Neuronal stem cell (in vitro differentiated cells): ENCODE data around the gene CCDC150. TPM values are rescaled to one million over a fixed set of nuclear protein-coding genes. Genes with fewer than 3 reads are reported as not detected.

ENCODE experiments used
- DNase-seq: peaks from one replicate; pipeline ENCODE4 v3.0.0-alpha.2; 2013; ENCODE audit warnings: low spot score
- H2AFZ ChIP-seq: one replicate; pipeline ENCODE4 v1.6.1; 2013; ENCODE audit warnings: mild to moderate bottlenecking, low read length, inconsistent platforms
- H2AK5ac ChIP-seq: 2 replicates; pipeline ENCODE4 v1.6.1; 2013; ENCODE audit warnings: low read depth, mild to moderate bottlenecking, inconsistent platforms, low read length, moderate library complexity, mixed read lengths
- H2BK120ac ChIP-seq: 2 replicates; pipeline ENCODE4 v1.6.1; 2013; ENCODE audit warnings: low read depth, mild to moderate bottlenecking, inconsistent platforms, low read length, moderate library complexity, mixed read lengths
- H2BK12ac ChIP-seq: one replicate; pipeline ENCODE4 v1.6.1; 2013; ENCODE audit warnings: low read length, inconsistent platforms
- H2BK15ac ChIP-seq: 2 replicates; pipeline ENCODE4 v1.6.1; 2013; ENCODE audit warnings: mild to moderate bottlenecking, low read length, inconsistent platforms, mixed read lengths
- H2BK5ac ChIP-seq: one replicate; pipeline ENCODE4 v1.6.1; 2013; ENCODE audit warnings: inconsistent platforms, mild to moderate bottlenecking, low read length, moderate library complexity
- H3K14ac ChIP-seq: one replicate; pipeline ENCODE4 v1.6.1; 2013; ENCODE audit warnings: low read length, inconsistent platforms
- H3K18ac ChIP-seq: 2 replicates; pipeline ENCODE4 v1.6.1; 2013; ENCODE audit warnings: low read length, inconsistent platforms
- H3K23ac ChIP-seq: 2 replicates; pipeline ENCODE4 v1.6.1; 2013; ENCODE audit warnings: low read depth, mild to moderate bottlenecking, mixed read lengths, low read length, inconsistent platforms; ENCODE audit not compliant: poor library complexity
- H3K27ac ChIP-seq: replicated peaks from 3 replicates; pipeline ENCODE4 v1.5.1; 2013; ENCODE audit warnings: low read length, inconsistent platforms
- H3K27me3 ChIP-seq, 3 experiments: 2 replicates each; pipeline ENCODE4 v1.6.1; 2013; ENCODE audit warnings: low read length in 3 of 3, mild to moderate bottlenecking in 2 of 3, inconsistent platforms in 1 of 3, low read depth in 1 of 3, mixed read lengths in 1 of 3, moderate library complexity in 1 of 3; ENCODE audit not compliant: control insufficient read depth in 3 of 3, insufficient read depth in 3 of 3
- H3K36me3 ChIP-seq, 2 donors: replicated peaks in 1 of 2; 2 replicates each; pipeline ENCODE4 v1.6.1; 2013; ENCODE audit warnings: low read length in 2 of 2; ENCODE audit not compliant: control insufficient read depth in 2 of 2, insufficient read depth in 2 of 2
- H3K4ac ChIP-seq: 2 replicates; pipeline ENCODE4 v1.6.1; 2013; ENCODE audit warnings: inconsistent platforms, mild to moderate bottlenecking, low read length, moderate library complexity
- H3K4me1 ChIP-seq, 2 donors: 1 replicate in 1 of 2; 2 replicates in 1 of 2; pipeline ENCODE4 v1.6.1; 2013; ENCODE audit warnings: low read length in 2 of 2, low read depth in 1 of 2; ENCODE audit not compliant: control insufficient read depth in 2 of 2, insufficient read depth in 1 of 2
- H3K4me2 ChIP-seq: one replicate; pipeline ENCODE4 v1.6.1; 2013; ENCODE audit warnings: mild to moderate bottlenecking, low read length, inconsistent platforms; ENCODE audit not compliant: insufficient read depth, poor library complexity, severe bottlenecking
- H3K4me3 ChIP-seq, 2 donors: 2 replicates each; pipeline ENCODE4 v1.5.1; 2013; ENCODE audit warnings: low read length in 2 of 2, mild to moderate bottlenecking in 2 of 2, inconsistent platforms in 1 of 2, moderate library complexity in 1 of 2
- H3K79me1 ChIP-seq: one replicate; pipeline ENCODE4 v1.6.1; 2013; ENCODE audit warnings: low read depth, mild to moderate bottlenecking, inconsistent platforms, low read length, moderate library complexity
- H3K9ac ChIP-seq: one replicate; pipeline ENCODE4 v1.6.1; 2013; ENCODE audit warnings: mild to moderate bottlenecking, low read depth, low read length, inconsistent platforms; ENCODE audit not compliant: poor library complexity
- H3K9me3 ChIP-seq, 2 donors: replicated peaks in 1 of 2; 2 replicates each; pipeline versions ENCODE3 to v1.6.1; 2013; ENCODE audit warnings: low read length in 2 of 2, mild to moderate bottlenecking in 2 of 2, inconsistent platforms in 1 of 2, low read depth in 1 of 2, mixed read lengths in 1 of 2, moderate library complexity in 1 of 2; ENCODE audit not compliant: control insufficient read depth in 2 of 2, insufficient read depth in 1 of 2
- H4K8ac ChIP-seq: one replicate; pipeline ENCODE4 v1.6.1; 2013; ENCODE audit warnings: low read depth, mild to moderate bottlenecking, inconsistent platforms, low read length, moderate library complexity
- H4K91ac ChIP-seq: one replicate; pipeline ENCODE4 v1.6.1; 2013; ENCODE audit warnings: low read length, low read depth, mild to moderate bottlenecking, inconsistent platforms; ENCODE audit not compliant: poor library complexity
- WGBS, 2 donors: extraction: QIAGEN DNeasy Blood & Tissue Kit; methylation state at CpG; one replicate each; pipeline ENCODE4 v1.1.7; 2013; ENCODE audit warnings: missing lambda C conversion rate in 2 of 2, mixed read lengths in 1 of 2; ENCODE audit not compliant: insufficient read length in 2 of 2, insufficient replicate concordance in 1 of 2; ENCODE audit errors: extremely low coverage in 2 of 2; 5-methylcytosine and 5-hydroxymethylcytosine counted together
- polyA plus RNA-seq, 2 experiments: library from polyadenylated mRNA; stranded (reverse); fragments of 200-250 nt; gene quantifications; one replicate each; pipeline ENCODE4 v1.2.3, GENCODE V29; 2013

The CCDC150 gene
- polyA plus RNA-seq (2013, experiment 1 of 2): 21.8 TPM
- 22.5 TPM for polyA plus RNA-seq (2013, experiment 2 of 2)

DNA sequence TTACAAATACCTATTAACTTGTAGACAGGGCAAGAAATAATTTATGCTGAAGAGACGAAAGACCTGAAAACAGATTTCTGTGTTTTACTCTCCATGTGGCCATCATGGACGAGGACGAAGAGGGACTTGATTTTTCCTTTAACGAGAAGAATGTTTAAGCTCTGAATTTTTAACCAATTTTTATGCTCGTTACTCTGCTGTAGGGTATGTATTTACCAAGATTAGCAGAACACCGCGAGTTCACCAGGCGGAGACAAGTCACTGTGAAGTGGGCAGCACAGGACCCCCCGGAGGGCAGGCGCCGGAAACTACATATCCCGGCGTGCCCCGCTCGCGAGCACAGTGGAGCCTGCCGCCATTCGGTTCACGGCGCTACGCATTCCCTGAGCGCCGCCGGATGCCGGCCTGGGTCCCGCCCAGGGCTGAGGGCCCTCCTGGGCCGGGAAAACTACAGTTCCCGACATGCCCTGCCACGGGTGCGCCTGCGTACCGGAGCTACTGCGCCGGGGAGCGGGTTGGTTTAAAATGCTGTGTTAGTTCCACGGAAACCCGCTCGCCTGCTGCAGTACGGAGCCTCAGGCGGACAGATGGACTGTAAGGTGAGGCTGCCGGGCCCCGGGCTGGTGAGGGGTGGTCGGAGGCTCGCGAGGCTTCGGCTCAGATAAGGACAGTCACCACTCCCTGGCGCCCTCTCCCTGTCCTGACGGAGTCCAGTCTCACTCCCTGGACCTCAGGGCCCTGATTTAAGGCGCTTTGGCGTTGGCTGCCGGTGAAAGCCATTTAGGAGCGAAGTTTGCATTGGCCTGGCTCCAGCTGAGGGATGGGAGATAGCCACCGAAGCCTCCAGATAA lies at the start of gene CCDC150:
Gene CCDC150 (plus strand): TSS at position 536 of the 851 bp plus-strand sequence. CDS start 52 bp downstream, at position 588.
- peak within 1 kb of the TSS; percentile 59 for H3K23ac ChIP-seq
- H4K8ac ChIP-seq: no peak within 1 kb of the TSS
- no CpG with 5 or more reads among the region's 53 CpGs for WGBS, 2 donors
- peak within 1 kb of the TSS; percentile 91 for H3K18ac ChIP-seq
- no peak within 1 kb of the TSS for H2BK5ac ChIP-seq
- H3K27me3 ChIP-seq: no peaks in the 10 kb centered on the region
- no peak within 1 kb of the TSS for H2BK12ac ChIP-seq
- H3K14ac ChIP-seq: no peak within 1 kb of the TSS
- H2AK5ac ChIP-seq: no peak within 1 kb of the TSS
- H3K36me3 ChIP-seq: no peaks in the 10 kb centered on the region
- no peak within 1 kb of the TSS for H2BK120ac ChIP-seq
- H3K27ac ChIP-seq: peak within 1 kb of the TSS; percentile 88
- H3K4me2 ChIP-seq: peak within 1 kb of the TSS; percentile 49
- peaks cover 3 to 6% of the 10 kb centered on the region in 2 donors for H3K4me1 ChIP-seq
- H3K9me3 ChIP-seq: peaks cover 0 to 8% of the 10 kb centered on the region in 2 donors
- H3K4ac ChIP-seq: no peak within 1 kb of the TSS
- no peak within 1 kb of the TSS for H2BK15ac ChIP-seq
- H2AFZ ChIP-seq: peak within 1 kb of the TSS; percentile 94
- H3K9ac ChIP-seq: peak within 1 kb of the TSS; percentile 89
- peak; percentile 90 for DNase-seq
- H3K4me3 ChIP-seq: peak within 1 kb of the TSS; percentile 72 to 87
- H3K79me1 ChIP-seq: no peaks in the 10 kb centered on the region
- no peak within 1 kb of the TSS for H4K91ac ChIP-seq

DNA sequence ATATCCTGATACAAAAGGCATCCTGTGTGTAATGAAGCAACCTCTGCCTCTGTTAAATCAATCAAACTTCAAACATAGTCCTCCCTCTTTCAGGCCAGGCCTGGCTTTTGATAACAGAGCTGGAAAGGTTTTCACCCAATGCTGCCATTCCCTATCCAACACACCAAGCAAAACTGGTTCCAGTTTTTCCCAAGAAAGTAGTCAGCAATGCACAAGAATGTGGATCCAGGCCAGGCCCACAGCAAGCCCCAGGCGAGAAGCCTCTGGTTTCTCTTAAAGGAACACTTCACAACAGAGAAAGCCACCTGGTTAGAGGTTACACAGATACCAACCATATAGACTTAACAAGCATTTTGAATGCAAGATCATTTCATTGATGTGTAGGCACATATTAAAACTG lies 49.2 kb upstream of the CCDC150 start:
- H3K27ac ChIP-seq: no peak overlapping the region
- H3K4me3 ChIP-seq: no peak overlapping the region
- no peak overlapping the region for H2BK120ac ChIP-seq
- H4K91ac ChIP-seq: no peak overlapping the region
- no peak overlapping the region for H3K4me2 ChIP-seq
- no peak overlapping the region for H4K8ac ChIP-seq
- H2AFZ ChIP-seq: no peak overlapping the region
- H3K9me3 ChIP-seq: peaks cover 0 to 4% of the 10 kb centered on the region in 2 donors
- no peak overlapping the region for H2BK15ac ChIP-seq
- no peak overlapping the region for H2BK5ac ChIP-seq
- H2BK12ac ChIP-seq: no peak overlapping the region
- no CpG with 5 or more reads among the region's 1 CpG for WGBS, 2 donors
- no peak overlapping the region for H3K14ac ChIP-seq
- DNase-seq: no peak
- H3K23ac ChIP-seq: no peak overlapping the region
- H3K4me1 ChIP-seq: peaks cover 5 to 23% of the 10 kb centered on the region in 2 donors
- H3K79me1 ChIP-seq: no peaks in the 10 kb centered on the region
- H3K27me3 ChIP-seq: peaks cover 0 to 3% (median 0%) of the 10 kb centered on the region in 3 experiments
- H2AK5ac ChIP-seq: no peak overlapping the region
- H3K4ac ChIP-seq: no peak overlapping the region
- no peak overlapping the region for H3K9ac ChIP-seq
- H3K36me3 ChIP-seq: no peaks in the 10 kb centered on the region
- no peak overlapping the region for H3K18ac ChIP-seq

DNA sequence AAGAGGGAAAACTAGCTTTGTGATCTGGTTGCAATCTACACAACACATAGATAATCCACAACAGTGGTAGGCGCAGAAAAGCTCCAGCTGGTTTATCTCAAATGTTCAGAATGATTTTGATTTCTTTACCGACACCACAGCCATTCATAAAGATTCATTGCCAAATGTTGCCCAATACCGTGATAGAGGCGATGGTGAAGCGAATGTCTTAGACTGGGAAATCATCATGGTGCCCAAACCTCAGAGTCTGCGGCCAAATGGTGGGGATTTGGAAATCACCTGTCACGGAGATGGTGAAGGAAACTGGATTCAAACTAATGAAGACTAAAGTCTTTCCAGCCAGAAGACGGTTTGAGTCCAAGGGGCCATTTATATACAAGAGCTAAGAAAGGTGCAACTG lies 48.5 kb upstream of the CCDC150 start:
- H3K4ac ChIP-seq: no peak overlapping the region
- no peak overlapping the region for H2BK12ac ChIP-seq
- peaks cover 5 to 23% of the 10 kb centered on the region in 2 donors for H3K4me1 ChIP-seq
- no peak overlapping the region for H3K14ac ChIP-seq
- H3K4me2 ChIP-seq: no peak overlapping the region
- no peak overlapping the region for H3K18ac ChIP-seq
- no peak overlapping the region for H2AK5ac ChIP-seq
- H3K9ac ChIP-seq: no peak overlapping the region
- peaks cover 0 to 4% of the 10 kb centered on the region in 2 donors for H3K9me3 ChIP-seq
- H3K27ac ChIP-seq: no peak overlapping the region
- no peak overlapping the region for H2BK5ac ChIP-seq
- H2AFZ ChIP-seq: no peak overlapping the region
- WGBS, 2 donors: no CpG with 5 or more reads among the region's 8 CpGs
- peaks cover 0 to 9% (median 0%) of the 10 kb centered on the region in 3 experiments for H3K27me3 ChIP-seq
- no peak overlapping the region for H4K8ac ChIP-seq
- no peak for DNase-seq
- no peaks in the 10 kb centered on the region for H3K79me1 ChIP-seq
- no peak overlapping the region for H3K23ac ChIP-seq
- H3K4me3 ChIP-seq: no peak overlapping the region
- H2BK15ac ChIP-seq: no peak overlapping the region
- H2BK120ac ChIP-seq: no peak overlapping the region
- no peak overlapping the region for H4K91ac ChIP-seq
- H3K36me3 ChIP-seq: no peaks in the 10 kb centered on the region

DNA sequence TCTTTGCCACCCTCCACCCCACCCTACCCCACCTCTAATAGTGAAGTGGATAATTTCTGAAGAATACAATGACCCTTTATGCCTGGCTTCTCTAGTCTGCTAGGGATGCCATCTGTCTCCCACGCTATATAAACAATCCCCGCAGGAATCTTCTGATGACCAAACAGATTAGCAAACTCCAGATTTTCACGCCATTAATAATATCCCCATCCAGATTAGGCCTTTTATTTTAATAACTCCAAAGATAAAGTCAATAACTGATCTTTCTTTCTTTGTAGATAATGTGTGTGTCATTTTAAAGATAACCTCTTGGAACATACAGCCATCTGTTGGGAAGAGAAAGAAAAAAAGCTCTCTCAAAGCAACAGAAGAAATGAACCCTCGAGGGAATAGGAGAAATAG lies 47.9 kb upstream of the CCDC150 start:
- peaks cover 5 to 23% of the 10 kb centered on the region in 2 donors for H3K4me1 ChIP-seq
- peak overlapping the region; percentile 99 for H2AFZ ChIP-seq
- DNase-seq: no peak
- H2AK5ac ChIP-seq: no peak overlapping the region
- no peak overlapping the region for H2BK5ac ChIP-seq
- no peak overlapping the region for H2BK15ac ChIP-seq
- H3K79me1 ChIP-seq: no peaks in the 10 kb centered on the region
- H3K4me3 ChIP-seq: peak overlapping the region in 1 of 2 donors; percentile 88
- no peak overlapping the region for H3K14ac ChIP-seq
- H4K8ac ChIP-seq: no peak overlapping the region
- no peak overlapping the region for H3K9ac ChIP-seq
- no peak overlapping the region for H3K4me2 ChIP-seq
- H2BK12ac ChIP-seq: no peak overlapping the region
- H3K4ac ChIP-seq: no peak overlapping the region
- WGBS, 2 donors: no CpG with 5 or more reads among the region's 4 CpGs
- H3K27ac ChIP-seq: no peak overlapping the region
- no peaks in the 10 kb centered on the region for H3K9me3 ChIP-seq
- H2BK120ac ChIP-seq: no peak overlapping the region
- H3K18ac ChIP-seq: no peak overlapping the region
- H3K27me3 ChIP-seq: peaks cover 0 to 10% (median 0%) of the 10 kb centered on the region in 3 experiments
- no peaks in the 10 kb centered on the region for H3K36me3 ChIP-seq
- H4K91ac ChIP-seq: no peak overlapping the region
- no peak overlapping the region for H3K23ac ChIP-seq
